ENCODE results near the gene LYG1.

LYG1 gene

DNA sequence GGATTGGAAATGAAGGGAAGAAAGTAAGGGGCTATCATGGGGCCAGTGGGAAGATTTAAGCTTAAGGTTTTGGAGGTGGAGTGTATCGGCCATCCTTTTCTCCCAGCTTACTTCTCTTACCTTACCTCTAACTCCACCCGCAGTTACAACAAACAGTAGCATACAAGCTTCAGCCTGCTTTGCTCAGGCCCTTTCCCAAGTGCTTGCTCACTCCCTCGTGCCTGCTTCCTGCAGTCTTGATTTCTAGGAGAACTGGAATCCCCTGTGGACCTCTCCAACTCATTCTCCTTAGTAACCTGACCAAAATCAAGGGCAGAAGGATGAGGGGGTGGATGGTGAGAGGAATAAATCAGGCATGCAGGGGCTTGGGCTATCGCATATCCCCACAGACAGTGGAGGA is 39.8 kb downstream of the LYG1 start:
- no peak overlapping the region for H3K4me3 ChIP-seq (replicated peaks in 1 of 2; ENCODE audit: low read depth in 2 of 2, low read length in 2 of 2)
- TF ChIP-seq, protein P1, sequence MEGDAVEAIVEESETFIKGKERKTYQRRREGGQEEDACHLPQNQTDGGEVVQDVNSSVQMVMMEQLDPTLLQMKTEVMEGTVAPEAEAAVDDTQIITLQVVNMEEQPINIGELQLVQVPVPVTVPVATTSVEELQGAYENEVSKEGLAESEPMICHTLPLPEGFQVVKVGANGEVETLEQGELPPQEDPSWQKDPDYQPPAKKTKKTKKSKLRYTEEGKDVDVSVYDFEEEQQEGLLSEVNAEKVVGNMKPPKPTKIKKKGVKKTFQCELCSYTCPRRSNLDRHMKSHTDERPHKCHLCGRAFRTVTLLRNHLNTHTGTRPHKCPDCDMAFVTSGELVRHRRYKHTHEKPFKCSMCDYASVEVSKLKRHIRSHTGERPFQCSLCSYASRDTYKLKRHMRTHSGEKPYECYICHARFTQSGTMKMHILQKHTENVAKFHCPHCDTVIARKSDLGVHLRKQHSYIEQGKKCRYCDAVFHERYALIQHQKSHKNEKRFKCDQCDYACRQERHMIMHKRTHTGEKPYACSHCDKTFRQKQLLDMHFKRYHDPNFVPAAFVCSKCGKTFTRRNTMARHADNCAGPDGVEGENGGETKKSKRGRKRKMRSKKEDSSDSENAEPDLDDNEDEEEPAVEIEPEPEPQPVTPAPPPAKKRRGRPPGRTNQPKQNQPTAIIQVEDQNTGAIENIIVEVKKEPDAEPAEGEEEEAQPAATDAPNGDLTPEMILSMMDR (IDR thresholded peaks at IDR 0.05; ENCODE audit: low read depth, low read length), result no peak
- no peak for DNase-seq (ENCODE audit: low read depth in 2 of 2)

DNA sequence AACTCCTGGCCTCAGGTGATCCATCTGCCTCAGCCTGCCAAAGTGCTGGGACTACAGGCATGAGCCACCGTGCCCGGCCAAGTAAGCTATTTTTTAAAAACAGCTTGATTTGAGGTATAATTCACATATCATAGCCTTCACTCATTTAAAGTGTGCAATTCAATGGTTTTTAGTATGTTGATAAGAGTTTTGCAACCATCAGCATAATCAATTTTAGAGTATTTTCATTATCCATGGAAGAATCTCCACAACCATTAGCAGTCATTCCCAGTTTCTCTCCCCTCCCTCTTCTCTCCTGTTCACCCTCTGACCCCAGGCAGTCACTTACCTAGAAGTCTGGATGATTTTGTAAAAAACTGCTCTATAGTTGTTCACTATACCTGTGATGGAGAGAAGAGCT is 40.8 kb downstream of the LYG1 start:
- H3K4me3 ChIP-seq (replicated peaks in 1 of 2; ENCODE audit: low read depth in 2 of 2, low read length in 2 of 2), result no peak overlapping the region
- no peak for DNase-seq (ENCODE audit: low read depth in 2 of 2)
- TF ChIP-seq, protein P1 (IDR thresholded peaks at IDR 0.05; ENCODE audit: low read depth, low read length), result no peak

DNA sequence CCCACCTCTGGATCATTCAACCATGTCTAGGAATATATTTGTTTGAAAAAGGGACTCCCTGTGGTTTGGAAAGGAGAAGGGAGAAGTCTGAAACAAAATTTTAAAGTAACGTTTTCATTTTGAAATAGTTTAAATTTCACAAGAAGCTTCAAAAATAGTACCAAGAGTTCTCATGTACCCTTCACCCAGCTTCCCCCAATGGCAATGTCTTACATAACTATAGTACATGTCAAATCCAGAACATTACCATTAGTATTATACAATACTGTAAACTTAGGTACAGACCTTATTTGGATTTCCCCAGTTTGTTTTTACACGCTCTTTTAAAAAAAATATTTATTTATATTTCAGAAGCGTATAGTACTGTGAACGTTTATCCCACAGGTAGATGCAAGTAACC is 41.5 kb downstream of the LYG1 start:
- no peak overlapping the region for H3K4me3 ChIP-seq (replicated peaks in 1 of 2; ENCODE audit: low read depth in 2 of 2, low read length in 2 of 2)
- no peak for DNase-seq (ENCODE audit: low read depth in 2 of 2)
- TF ChIP-seq, protein P1 (IDR thresholded peaks at IDR 0.05; ENCODE audit: low read depth, low read length), result no peak

DNA sequence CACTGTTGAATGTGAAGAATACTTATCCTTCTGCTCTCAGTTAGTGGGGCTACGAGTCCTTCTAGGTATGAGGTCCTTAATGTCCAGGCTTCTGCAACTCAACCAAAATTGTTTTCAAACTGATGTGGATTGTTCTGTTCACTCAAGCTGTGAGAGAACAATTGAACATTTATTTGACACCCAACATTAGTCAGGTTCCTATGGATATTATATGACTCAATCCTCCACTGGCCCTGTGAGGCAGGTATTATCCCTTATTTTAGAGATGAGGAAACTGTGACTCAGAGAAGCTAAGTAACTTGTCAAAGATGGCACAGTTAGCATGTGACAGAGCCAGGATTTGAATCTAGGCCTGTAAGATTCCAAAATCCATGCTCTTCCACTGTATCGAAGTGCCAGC is 44.3 kb downstream of the LYG1 start:
- peak in 1 of 2 donors; percentile 50 for DNase-seq (ENCODE audit: low read depth in 2 of 2)
- H3K4me3 ChIP-seq (replicated peaks in 1 of 2; ENCODE audit: low read depth in 2 of 2, low read length in 2 of 2), result no peak overlapping the region
- TF ChIP-seq, protein P1 (IDR thresholded peaks at IDR 0.05; ENCODE audit: low read depth, low read length), result no peak

DNA sequence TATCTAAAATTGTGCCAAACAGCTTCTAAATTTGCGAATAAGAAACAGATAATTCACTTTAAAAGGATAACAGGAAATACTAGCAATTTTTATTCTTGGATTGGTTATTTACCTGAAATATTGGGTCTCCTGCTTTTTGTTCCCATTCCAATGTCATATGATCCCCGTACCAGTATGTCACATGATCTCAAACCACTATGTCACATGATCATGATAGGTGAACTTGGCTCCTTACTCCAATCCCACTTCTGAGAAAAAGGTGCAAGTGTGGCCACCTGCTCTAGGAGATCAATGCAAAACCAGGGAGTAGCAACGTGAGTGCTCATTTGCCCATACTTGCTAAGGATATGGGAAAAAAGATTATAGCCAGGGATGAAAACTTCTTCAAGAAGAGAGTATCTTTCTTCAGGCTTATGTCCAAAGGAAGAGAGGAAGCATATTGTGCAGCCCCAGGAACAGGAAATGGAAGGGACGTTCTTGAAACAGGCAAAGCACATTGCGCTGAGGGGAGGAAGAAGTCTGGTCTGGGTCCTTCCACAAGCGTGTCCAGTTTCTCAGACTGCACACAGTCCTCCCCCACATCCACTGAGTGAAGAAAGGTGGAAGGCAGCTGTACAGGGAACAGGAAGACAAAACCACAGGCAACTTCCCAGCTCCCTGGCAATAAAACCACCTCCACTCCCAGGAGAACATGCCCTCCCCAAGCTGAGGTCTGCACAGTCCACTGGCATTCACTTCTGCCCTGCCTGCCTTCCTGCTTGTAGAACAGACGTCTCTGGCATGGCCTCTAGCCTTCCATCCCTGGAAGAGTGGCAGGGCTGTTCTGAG is 45.3 kb downstream of the LYG1 start, which contains the start of gene LYG2:
LYG2 (minus strand) TSS at position 176 of the 828 bp plus-strand sequence. CDS start 1,406 bp downstream, outside the sequence.
- TF ChIP-seq, protein P1 (IDR thresholded peaks at IDR 0.05; ENCODE audit: low read depth, low read length), result no peak
- no peak for DNase-seq (ENCODE audit: low read depth in 2 of 2)
- H3K4me3 ChIP-seq (replicated peaks in 1 of 2; ENCODE audit: low read depth in 2 of 2, low read length in 2 of 2), result no peak within 1 kb of the TSS

DNA sequence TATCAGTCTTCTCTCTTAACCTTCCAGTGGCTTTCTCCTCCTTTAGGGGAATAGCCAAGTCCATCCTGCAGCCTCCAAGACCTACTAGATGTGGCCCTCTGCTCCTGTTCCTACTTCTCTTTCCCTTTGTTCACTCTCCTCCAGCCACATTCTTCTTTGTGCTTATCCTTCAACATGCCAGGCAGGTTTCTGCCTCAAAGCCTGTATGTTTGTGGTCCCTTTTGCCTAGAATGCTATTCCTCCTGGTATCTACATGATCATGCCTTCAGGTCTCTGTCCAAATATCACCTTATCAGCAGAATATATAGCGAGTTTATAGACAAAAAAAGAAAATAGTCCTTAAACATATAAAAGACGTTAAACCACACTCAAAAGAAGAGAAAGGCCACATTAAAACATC is 51.0 kb downstream of the LYG1 start:
- no peak overlapping the region for H3K4me3 ChIP-seq (replicated peaks in 1 of 2; ENCODE audit: low read depth in 2 of 2, low read length in 2 of 2)
- DNase-seq (ENCODE audit: low read depth in 2 of 2), result no peak
- TF ChIP-seq, protein P1 (IDR thresholded peaks at IDR 0.05; ENCODE audit: low read depth, low read length), result no peak

Measured in cardiac fibroblast (primary cell).